D721Med (cell line): ENCODE measurements around the gene CPN1.
"Not testable (repeated sequence)": the region's sequence is repeated elsewhere in the genome, so short reads cannot be mapped to it uniquely, and the experiment has no call there.

ENCODE experiments used
- DNase-seq: peaks from one replicate; pipeline ENCODE4 v3.0.0; 2011; ENCODE audit warnings: low spot score; ENCODE audit not compliant: insufficient read length
- FAIRE-seq: peaks from 2 replicates; lab custom pipeline; 2011; peaks lifted over from hg19 to GRCh38; lab: Jason Lieb, UNC
- CTCF ChIP-seq: IDR thresholded peaks from 2 replicates; pipeline ENCODE4 v1.5.1; 2012; ENCODE audit warnings: mild to moderate bottlenecking, control low read depth; ENCODE audit not compliant: insufficient read depth; ENCODE audit errors: missing control alignments

Gene CPN1

GRCh38 chr10:100014071-100014762 is 67.5 kb downstream of the CPN1 start:
- no peak for DNase-seq
- FAIRE-seq: no peak
- no peak for TF ChIP-seq CTCF

GRCh38 chr10:100013621-100014020 is 68.0 kb downstream of the CPN1 start:
- FAIRE-seq (no peak), DNase-seq (no peak)
- no peak for TF ChIP-seq CTCF

GRCh38 chr10:100011906-100012305 is 69.8 kb downstream of the CPN1 start:
- not testable (repeated sequence) for DNase-seq, FAIRE-seq

GRCh38 chr10:100009793-100010676 is 71.6 kb downstream of the CPN1 start, which contains the start of gene DNMBP:
Gene DNMBP (minus strand): TSS chr10:100009947. CDS start chr10:99972124, 37,823 bp downstream.
- peak; percentile 82 for DNase-seq
- FAIRE-seq: no peak

GRCh38 chr10:100009283-100009792 is 72.3 kb downstream of the CPN1 start:
- FAIRE-seq: no peak
- TF ChIP-seq CTCF: peak; percentile 30
- DNase-seq: no peak

More at GRCh38 chr10:100009793-100010676, 71.6 kb downstream of the CPN1 start, which contains the start of gene DNMBP:
- peak; percentile 65 for TF ChIP-seq CTCF

- FAIRE-seq (no peak), DNase-seq (no peak)
- no peak for TF ChIP-seq CTCF
Observed at GRCh38 chr10:100008708-100009282, 72.9 kb downstream of the CPN1 start.

- no peak for TF ChIP-seq CTCF
- FAIRE-seq: no peak
- no peak for DNase-seq
Observed at GRCh38 chr10:100008142-100008522, 73.5 kb downstream of the CPN1 start.
